NOMO-1 treated with dmso at 0.1 percent for 144 hours (cell line): ENCODE results near the gene RASAL2.
"Not testable (repeated sequence)": the region's sequence is repeated elsewhere in the genome, so short reads cannot be mapped to it uniquely, and the experiment has no call there.

Source experiments
- DNase-seq: peaks from one replicate; lab custom pipeline; 2025; ENCODE audit not compliant: unreplicated experiment; lab: John Stamatoyannopoulos, UW

Gene RASAL2

DNA sequence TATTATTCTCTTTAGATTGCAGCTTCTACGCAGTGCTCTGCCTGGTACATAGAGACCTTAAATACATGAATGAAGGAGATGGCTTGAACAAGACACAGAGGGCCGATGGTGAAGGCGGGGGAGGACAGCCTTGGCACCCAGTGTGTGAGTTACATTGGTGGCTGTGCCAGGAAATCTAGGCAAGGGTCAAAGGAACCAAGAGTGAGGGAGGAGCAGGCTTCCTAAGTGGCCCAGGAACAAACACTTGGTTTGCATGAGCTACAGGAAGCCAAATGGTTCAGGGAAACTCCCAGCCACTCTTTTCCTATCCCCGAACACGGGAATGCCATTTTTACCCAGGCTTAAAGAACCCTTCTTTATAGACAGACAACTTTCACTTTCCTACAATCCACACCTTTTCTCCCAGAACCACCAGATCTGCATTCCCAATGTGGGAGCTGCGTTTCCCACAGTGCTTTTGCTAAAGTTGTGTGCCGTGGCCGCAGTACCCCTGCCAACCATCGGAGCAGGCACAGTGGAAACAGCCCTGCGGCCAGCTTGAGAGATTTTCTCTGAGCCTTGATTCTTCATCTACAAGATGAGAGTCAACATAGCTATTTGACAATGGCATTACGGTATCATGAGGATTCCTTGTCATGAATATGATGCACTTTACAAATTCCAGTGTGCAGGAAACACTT is 406.3 kb downstream of the RASAL2 start:
- DNase-seq = no peak

DNA sequence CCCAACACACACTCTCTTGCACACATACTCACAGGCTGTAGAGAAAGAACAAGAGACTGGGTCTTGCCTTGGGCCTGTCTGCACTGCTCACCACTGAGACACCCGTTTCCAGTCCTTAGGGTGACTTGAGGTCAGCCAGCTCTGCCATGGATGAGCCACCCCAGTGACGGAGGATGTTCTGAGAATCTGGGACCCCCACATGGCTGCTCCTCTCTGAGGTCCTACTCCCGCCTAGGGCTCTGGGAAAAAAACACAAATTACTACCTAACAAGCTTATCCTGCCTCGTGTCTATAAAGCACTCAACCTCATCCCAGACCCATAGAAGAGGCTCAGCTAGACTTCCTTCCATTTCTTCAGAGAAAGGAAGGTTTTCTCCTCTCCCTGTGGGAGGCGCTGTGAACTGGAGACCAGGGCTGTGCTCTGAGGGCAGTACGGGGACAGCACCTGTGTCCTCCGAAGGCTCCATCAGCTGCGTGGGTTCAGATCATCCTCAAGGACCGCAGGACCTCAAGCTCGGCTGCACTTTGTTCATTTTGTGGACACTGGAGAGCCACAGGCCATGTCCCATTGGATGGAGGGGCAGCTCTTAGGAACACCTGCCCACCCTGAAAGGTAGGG is 407.1 kb downstream of the RASAL2 start:
- no peak for DNase-seq

GRCh38 chr1:178501705-178502329 is 407.9 kb downstream of the RASAL2 start:
- DNase-seq = peak; percentile 26

GRCh38 chr1:178502330-178502714 is 408.4 kb downstream of the RASAL2 start:
- no peak for DNase-seq

DNA sequence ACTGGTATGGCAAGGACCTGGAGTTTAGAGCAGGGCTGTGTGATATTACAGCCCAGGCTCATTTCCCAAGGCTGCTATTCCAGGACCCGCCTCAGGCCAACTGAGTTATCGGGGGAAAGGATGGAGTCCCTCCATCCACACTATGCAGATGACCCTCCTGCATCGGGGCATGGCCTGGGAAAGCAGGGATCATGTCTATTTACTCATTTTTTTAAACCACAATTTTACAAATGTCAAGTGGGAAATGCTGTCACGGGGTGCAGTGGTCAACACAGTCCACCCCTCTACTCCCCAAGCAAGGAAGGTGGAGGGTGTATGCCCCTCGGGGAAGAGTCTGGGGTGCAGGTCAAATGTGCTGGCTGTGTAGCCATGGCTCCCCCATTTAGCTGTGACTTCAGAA is 409.0 kb downstream of the RASAL2 start:
- DNase-seq = no peak

DNA sequence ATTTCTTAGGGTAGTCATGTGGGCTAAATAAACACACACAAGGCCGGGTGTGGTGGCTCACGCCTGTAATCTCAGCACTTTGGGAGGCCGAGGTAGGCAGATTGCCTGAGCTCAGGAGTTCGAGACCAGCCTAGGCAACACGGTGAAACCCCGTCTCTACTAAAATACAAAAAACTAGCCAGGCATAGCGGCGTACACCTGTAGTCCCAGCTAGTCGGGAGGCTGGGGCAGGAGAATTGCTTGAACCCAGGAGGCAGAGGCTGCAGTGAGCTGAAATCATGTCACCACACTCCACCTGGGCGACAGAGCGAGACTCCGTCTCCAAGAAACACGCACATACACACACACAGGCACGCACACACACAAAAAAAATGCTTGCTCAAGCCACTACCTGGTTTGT is 409.4 kb downstream of the RASAL2 start:
- not testable (repeated sequence) for DNase-seq

DNA sequence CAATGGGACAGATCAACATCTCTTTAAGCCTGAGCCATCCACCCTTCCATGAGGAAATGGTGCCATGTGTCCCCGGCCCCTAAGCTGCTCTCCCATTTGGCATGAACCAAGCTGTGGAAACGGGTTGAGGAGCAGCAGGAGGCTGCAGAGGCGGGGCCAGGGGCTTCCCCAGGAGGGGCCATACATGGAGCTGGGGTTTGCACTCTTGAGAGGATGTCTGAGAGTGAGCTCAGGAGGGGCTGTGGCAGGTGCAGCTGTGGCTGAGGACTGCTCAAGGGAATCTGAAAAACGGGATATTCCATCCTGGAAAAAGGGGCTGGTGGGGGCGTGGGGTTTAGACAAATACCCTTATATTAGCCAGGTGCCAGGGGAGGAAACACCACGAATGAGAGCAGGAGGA is 409.9 kb downstream of the RASAL2 start:
- DNase-seq = no peak

- no peak for DNase-seq
Measured at GRCh38 chr1:178504286-178504685, 410.4 kb downstream of the RASAL2 start.

GRCh38 chr1:178506177-178506576 is 412.3 kb downstream of the RASAL2 start:
- no peak for DNase-seq

DNA sequence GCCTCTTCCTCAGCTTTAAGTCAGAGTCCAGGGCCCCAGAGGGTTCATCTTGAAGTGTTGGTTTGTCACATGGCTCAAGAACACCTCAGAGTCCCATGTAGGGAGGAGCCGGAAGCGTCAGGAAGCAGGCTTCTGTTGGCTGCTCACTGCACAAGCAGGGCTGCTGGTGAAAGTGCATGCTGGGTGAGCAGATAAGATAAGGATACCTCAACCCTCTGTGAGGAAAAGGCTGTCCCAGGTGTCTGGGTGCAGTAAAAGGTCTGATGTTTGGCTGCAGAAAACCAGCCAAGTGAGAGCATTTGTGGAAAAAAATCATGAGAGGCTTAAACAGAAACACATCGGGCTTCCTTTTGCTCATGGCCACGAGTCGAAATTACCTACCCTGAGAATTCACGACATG is 412.8 kb downstream of the RASAL2 start:
- DNase-seq = no peak

GRCh38 chr1:178509414-178510007 is 415.6 kb downstream of the RASAL2 start:
- DNase-seq = no peak

GRCh38 chr1:178510155-178510554 is 416.3 kb downstream of the RASAL2 start:
- DNase-seq = no peak

GRCh38 chr1:178512566-178513277 is 418.8 kb downstream of the RASAL2 start, which contains the start of gene TEX35:
TEX35 (plus strand) TSS chr1:178513109; CDS start chr1:178513189, 80 bp downstream.
- no peak for DNase-seq

GRCh38 chr1:178513278-178513983 is 419.5 kb downstream of the RASAL2 start:
- no peak for DNase-seq

DNA sequence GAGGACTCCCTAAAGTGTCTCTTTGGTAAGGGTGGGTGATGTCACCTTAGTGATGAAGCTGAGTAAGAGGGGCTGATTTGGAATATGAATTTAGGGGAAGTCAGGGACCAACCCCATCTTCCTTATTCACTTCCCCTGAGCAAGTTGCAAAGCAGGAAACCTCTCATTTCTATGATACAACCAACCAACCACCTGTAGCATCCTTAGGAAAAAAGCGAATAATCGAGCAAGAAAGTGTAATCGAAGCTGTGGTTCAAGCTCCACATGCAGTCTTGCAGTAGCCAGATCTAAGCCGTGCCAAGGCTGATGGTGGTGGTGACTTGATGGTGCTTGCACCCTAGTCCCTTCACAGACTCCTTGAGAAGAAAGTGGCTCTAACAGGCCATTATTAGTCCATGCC is 422.2 kb downstream of the RASAL2 start:
- no peak for DNase-seq

DNA sequence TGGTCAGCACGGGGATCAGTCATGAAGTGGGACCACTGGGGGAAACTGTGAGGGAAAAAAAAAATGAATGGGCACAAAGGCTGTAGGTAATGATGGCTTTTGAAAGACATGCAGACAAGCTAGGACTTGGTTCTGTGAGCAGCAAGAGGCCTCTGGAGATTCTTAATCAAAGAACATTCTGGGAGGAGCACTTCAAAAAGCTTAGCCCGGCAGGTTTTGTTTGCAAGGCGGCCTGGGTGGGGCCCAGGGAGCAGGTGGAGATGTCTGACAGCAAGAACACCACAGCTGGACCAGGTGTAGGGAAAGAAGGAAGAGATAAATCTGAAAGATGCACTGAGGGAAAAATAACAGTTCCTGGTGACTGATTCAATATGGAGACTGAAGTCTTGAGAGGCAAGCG is 425.0 kb downstream of the RASAL2 start:
- no peak for DNase-seq

DNA sequence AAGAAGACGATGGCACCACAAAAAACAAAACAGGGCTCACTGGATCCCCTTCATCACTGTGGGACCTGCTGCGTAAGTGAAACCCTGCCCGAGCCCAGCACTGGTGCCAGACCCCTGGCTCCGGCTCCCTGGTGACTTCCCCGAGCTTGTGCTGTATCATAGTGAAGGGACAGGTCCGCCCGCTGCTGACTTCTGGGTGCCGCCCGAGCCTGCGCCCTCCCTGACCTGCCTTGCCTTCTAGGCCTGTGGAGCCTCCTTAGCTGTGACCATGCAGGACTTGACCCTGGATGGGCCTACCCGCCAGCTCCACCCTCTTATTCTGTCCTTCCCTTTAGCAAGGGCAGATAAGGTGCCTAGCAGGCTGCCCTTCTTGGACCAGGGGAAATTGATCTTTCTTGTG is 426.9 kb downstream of the RASAL2 start:
- no peak for DNase-seq

- no peak for DNase-seq
Measured at GRCh38 chr1:178521241-178521640, 427.3 kb downstream of the RASAL2 start.

GRCh38 chr1:178527117-178527516 is 433.2 kb downstream of the RASAL2 start:
- no peak for DNase-seq

DNA sequence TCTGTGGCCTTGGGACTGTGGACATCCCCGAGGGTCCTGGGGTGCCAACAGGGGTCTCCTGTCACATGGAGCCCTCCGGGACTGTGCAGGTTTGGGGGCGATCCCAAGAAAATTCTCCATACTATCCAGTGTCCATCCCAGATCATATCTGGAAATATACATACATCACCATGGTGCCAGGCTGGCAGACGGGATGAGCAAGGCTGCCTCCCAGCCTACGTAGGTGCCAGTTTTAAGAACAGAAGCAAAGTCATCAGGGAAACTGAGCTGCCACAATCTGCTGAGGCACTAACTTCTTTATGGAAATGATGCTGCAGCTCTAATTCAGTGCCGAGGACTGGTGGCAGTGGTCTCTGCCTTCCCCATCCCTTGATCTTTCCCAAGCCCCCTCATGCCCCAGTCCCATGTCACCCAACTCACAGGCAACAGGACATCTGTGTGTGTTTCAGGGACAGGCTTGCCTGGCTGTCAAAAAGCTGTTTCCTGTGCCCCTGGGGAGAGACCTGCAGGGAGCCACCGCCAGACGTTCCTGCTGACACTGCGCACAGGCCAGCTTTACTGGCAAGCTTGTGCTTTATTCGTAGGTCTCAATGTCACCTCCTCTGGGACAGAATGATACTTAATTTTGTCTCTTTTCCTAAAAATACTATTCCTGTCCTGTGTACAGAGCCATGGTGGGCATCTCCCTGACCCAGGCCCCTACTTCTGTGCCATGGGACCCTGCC is 434.5 kb downstream of the RASAL2 start:
- no peak for DNase-seq
